GM23338 (cell line): ENCODE data around the gene GALNT7. TPM values are rescaled to one million over a fixed set of nuclear protein-coding genes. Genes with fewer than 3 reads are reported as not detected.

Experiments used
- ATAC-seq: fragments of 200-7000 bp; cut with Tn5 transposase; 3 replicates; pipeline ENCODE4 v1.9.1; 2020
- DNase-seq: peaks from one replicate; pipeline ENCODE4 v3.0.0-alpha.2; 2015; ENCODE audit warnings: low spot score
- H2AFZ ChIP-seq: fragments of 200-600 bp; sonication (generic); 2 replicates; pipeline ENCODE4 v1.8.0; 2016; ENCODE audit warnings: antibody characterized with exemption, mild to moderate bottlenecking, moderate library complexity
- H3F3A ChIP-seq: fragments of 200-600 bp; sonication (generic); replicated peaks from 2 replicates; pipeline ENCODE4 v1.8.0; 2017; ENCODE audit warnings: antibody characterized with exemption, mixed run types, low read depth
- H3K27ac ChIP-seq: fragments of 200-600 bp; sonication (generic); 2 replicates; pipeline ENCODE4 v1.6.1; 2016; ENCODE audit warnings: low read depth
- H3K27me3 ChIP-seq: fragments of 200-600 bp; sonication (generic); 2 replicates; pipeline ENCODE4 v1.8.0; 2016; ENCODE audit warnings: mild to moderate bottlenecking, mixed run types, moderate library complexity; ENCODE audit not compliant: insufficient read depth
- H3K36me3 ChIP-seq: fragments of 200-600 bp; sonication (generic); 2 replicates; pipeline ENCODE4 v1.8.0; 2016; ENCODE audit warnings: mild to moderate bottlenecking; ENCODE audit not compliant: insufficient read depth
- H3K4me1 ChIP-seq: fragments of 200-600 bp; sonication (generic); 2 replicates; pipeline ENCODE4 v1.8.0; 2016; ENCODE audit warnings: mild to moderate bottlenecking, moderate library complexity; ENCODE audit not compliant: insufficient read depth
- H3K4me2 ChIP-seq: fragments of 200-600 bp; sonication (generic); 2 replicates; pipeline ENCODE4 v1.7.1; 2017; ENCODE audit warnings: mixed run types
- H3K4me3 ChIP-seq: fragments of 200-600 bp; sonication (generic); 2 replicates; pipeline ENCODE4 v1.6.1; 2016; ENCODE audit warnings: mixed run types
- H3K79me2 ChIP-seq: fragments of 200-600 bp; sonication (generic); replicated peaks from 2 replicates; pipeline ENCODE4 v1.8.0; 2017; ENCODE audit warnings: mild to moderate bottlenecking; ENCODE audit not compliant: insufficient read depth
- H3K9me2 ChIP-seq: fragments of 200-600 bp; sonication (generic); 2 replicates; pipeline ENCODE4 v1.8.0; 2017; ENCODE audit not compliant: insufficient read depth
- H4K20me1 ChIP-seq: fragments of 200-600 bp; sonication (generic); replicated peaks from 2 replicates; pipeline ENCODE4 v1.8.0; 2017; ENCODE audit warnings: mild to moderate bottlenecking; ENCODE audit not compliant: insufficient read depth
- H3K27ac Mint-ChIP-seq: 2 replicates; pipeline ENCODE4 v1.8.0; 2020; ENCODE audit warnings: inconsistent platforms, mild to moderate bottlenecking, moderate library complexity, mixed read lengths
- H3K27me3 Mint-ChIP-seq: 3 replicates; pipeline ENCODE4 v1.8.0; 2022; ENCODE audit warnings: low read depth, mild to moderate bottlenecking, moderate library complexity, mixed read lengths, inconsistent platforms; ENCODE audit not compliant: insufficient read depth, poor library complexity
- H3K36me3 Mint-ChIP-seq: 3 replicates; pipeline ENCODE4 v1.8.0; 2021; ENCODE audit warnings: low read depth, mild to moderate bottlenecking, inconsistent platforms, moderate library complexity, mixed read lengths
- H3K4me1 Mint-ChIP-seq: 3 replicates; pipeline ENCODE4 v1.8.0; 2020; ENCODE audit warnings: mild to moderate bottlenecking, inconsistent platforms, mixed read lengths
- H3K4me3 Mint-ChIP-seq: 3 replicates; pipeline ENCODE4 v1.8.0; 2021; ENCODE audit warnings: moderate library complexity, mild to moderate bottlenecking, inconsistent platforms, mixed read lengths
- H3K9me3 Mint-ChIP-seq: 3 replicates; pipeline ENCODE4 v1.8.0; 2020; ENCODE audit warnings: moderate library complexity, mild to moderate bottlenecking, inconsistent platforms, mixed read lengths
- CREB1 ChIP-seq: fragments of 250-450 bp; sonication (Bioruptor Pico); IDR thresholded peaks from 2 replicates; pipeline ENCODE4 v1.5.0; 2020; ENCODE audit warnings: low read depth, mild to moderate bottlenecking, moderate library complexity
- EZH2 ChIP-seq: fragments of 200-600 bp; sonication (generic); IDR thresholded peaks from one replicate; pipeline ENCODE4 v1.8.0; 2017; ENCODE audit warnings: antibody characterized with exemption, mild to moderate bottlenecking, low read depth; ENCODE audit not compliant: unreplicated experiment
- EZH2phosphoT487 ChIP-seq: fragments of 200-600 bp; sonication (generic); IDR thresholded peaks from one replicate; pipeline ENCODE4 v1.8.1; 2018; ENCODE audit warnings: antibody characterized with exemption; ENCODE audit not compliant: unreplicated experiment
- JUNB ChIP-seq: IDR thresholded peaks from one replicate; pipeline ENCODE4 v1.6.1; 2016; ENCODE audit warnings: antibody characterized with exemption; ENCODE audit not compliant: unreplicated experiment
- NANOG ChIP-seq: IDR thresholded peaks from 2 replicates; pipeline ENCODE4 v1.6.1; 2016; ENCODE audit warnings: antibody characterized with exemption, borderline replicate concordance
- POLR2AphosphoS5 ChIP-seq: IDR thresholded peaks from 2 replicates; pipeline ENCODE4 v1.6.1; 2016; ENCODE audit warnings: antibody characterized with exemption, low read depth
- STAT1 ChIP-seq: IDR thresholded peaks from one replicate; pipeline ENCODE4 v1.6.1; 2016; ENCODE audit warnings: antibody characterized with exemption; ENCODE audit not compliant: unreplicated experiment
- ZNF114 ChIP-seq: fragments of 250-450 bp; sonication (Bioruptor Pico); IDR thresholded peaks from 2 replicates; pipeline ENCODE4 v1.5.0; 2020; ENCODE audit warnings: mild to moderate bottlenecking, moderate library complexity
- ZNF331 ChIP-seq: fragments of 250-450 bp; sonication (Bioruptor Pico); IDR thresholded peaks from 2 replicates; pipeline ENCODE4 v1.5.0; 2020; ENCODE audit warnings: low read depth, mild to moderate bottlenecking, moderate library complexity
- polyA plus RNA-seq: library from polyadenylated mRNA; unstranded; fragments of >200 nt; fragmentation: Nextera tagmentation; extraction: Ambion mirVana; gene quantifications from 2 replicates; pipeline ENCODE4 v1.2.1, GENCODE V29; 2016
- total RNA-seq: library from RNA; depleted of rRNA; stranded (reverse); fragments of >200 nt; shearing (Covaris generic); gene quantifications from 2 replicates; pipeline ENCODE4 v1.2.3, GENCODE V29; 2014
- TF ChIP-seq, protein P1 (sequence below): fragments of 250-450 bp; sonication (Bioruptor Pico); IDR thresholded peaks from 2 replicates; pipeline ENCODE4 v1.5.0; 2020; ENCODE audit warnings: mild to moderate bottlenecking, moderate library complexity
- TF ChIP-seq, protein P2 (sequence below): IDR thresholded peaks from 2 replicates; pipeline ENCODE4 v1.6.1; 2016; ENCODE audit warnings: antibody characterized with exemption
- TF ChIP-seq, protein P3 (sequence below), 2 experiments: fragments of 200-600 bp in 1 of 2; sonication (generic) in 1 of 2; conservative IDR thresholded peaks; 2 replicates each; pipeline versions ENCODE4 v1.5.1 to v1.6.1; 2016 to 2017; ENCODE audit warnings: antibody characterized with exemption in 2 of 2, low read depth in 2 of 2, mild to moderate bottlenecking in 2 of 2, moderate library complexity in 1 of 2
- TF ChIP-seq, protein P4 (sequence below): IDR thresholded peaks from one replicate; pipeline ENCODE4 v1.6.1; 2018; ENCODE audit warnings: antibody characterized with exemption; ENCODE audit not compliant: unreplicated experiment

Gene GALNT7
- total and polyA plus RNA-seq, 2 experiments from 2014 or later = 31.8 to 72.2 TPM

DNA sequence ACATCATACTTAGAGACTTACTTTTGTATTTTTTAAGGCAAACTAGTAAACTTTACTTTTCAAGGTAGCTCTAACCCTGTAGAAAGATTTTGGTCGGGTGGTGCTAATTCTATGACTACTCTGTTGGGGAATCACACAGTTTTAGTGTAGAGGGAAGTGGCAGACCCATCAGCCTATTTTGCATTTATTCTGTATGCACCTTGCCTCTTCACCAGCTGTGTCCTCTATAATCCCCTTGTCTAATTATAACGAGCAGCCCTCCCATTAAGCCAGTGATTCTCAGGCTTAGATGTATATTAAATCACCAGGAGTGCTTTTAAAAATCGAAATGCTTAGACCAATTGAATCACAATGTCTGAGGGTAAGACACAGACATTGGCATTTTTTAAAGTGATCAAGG, 78.1 kb downstream of the GALNT7 start:
- ATAC-seq (peak; percentile 20; the same call in 1 of the 3 replicates), DNase-seq (no peak)
- TF ChIP-seq, protein P1, sequence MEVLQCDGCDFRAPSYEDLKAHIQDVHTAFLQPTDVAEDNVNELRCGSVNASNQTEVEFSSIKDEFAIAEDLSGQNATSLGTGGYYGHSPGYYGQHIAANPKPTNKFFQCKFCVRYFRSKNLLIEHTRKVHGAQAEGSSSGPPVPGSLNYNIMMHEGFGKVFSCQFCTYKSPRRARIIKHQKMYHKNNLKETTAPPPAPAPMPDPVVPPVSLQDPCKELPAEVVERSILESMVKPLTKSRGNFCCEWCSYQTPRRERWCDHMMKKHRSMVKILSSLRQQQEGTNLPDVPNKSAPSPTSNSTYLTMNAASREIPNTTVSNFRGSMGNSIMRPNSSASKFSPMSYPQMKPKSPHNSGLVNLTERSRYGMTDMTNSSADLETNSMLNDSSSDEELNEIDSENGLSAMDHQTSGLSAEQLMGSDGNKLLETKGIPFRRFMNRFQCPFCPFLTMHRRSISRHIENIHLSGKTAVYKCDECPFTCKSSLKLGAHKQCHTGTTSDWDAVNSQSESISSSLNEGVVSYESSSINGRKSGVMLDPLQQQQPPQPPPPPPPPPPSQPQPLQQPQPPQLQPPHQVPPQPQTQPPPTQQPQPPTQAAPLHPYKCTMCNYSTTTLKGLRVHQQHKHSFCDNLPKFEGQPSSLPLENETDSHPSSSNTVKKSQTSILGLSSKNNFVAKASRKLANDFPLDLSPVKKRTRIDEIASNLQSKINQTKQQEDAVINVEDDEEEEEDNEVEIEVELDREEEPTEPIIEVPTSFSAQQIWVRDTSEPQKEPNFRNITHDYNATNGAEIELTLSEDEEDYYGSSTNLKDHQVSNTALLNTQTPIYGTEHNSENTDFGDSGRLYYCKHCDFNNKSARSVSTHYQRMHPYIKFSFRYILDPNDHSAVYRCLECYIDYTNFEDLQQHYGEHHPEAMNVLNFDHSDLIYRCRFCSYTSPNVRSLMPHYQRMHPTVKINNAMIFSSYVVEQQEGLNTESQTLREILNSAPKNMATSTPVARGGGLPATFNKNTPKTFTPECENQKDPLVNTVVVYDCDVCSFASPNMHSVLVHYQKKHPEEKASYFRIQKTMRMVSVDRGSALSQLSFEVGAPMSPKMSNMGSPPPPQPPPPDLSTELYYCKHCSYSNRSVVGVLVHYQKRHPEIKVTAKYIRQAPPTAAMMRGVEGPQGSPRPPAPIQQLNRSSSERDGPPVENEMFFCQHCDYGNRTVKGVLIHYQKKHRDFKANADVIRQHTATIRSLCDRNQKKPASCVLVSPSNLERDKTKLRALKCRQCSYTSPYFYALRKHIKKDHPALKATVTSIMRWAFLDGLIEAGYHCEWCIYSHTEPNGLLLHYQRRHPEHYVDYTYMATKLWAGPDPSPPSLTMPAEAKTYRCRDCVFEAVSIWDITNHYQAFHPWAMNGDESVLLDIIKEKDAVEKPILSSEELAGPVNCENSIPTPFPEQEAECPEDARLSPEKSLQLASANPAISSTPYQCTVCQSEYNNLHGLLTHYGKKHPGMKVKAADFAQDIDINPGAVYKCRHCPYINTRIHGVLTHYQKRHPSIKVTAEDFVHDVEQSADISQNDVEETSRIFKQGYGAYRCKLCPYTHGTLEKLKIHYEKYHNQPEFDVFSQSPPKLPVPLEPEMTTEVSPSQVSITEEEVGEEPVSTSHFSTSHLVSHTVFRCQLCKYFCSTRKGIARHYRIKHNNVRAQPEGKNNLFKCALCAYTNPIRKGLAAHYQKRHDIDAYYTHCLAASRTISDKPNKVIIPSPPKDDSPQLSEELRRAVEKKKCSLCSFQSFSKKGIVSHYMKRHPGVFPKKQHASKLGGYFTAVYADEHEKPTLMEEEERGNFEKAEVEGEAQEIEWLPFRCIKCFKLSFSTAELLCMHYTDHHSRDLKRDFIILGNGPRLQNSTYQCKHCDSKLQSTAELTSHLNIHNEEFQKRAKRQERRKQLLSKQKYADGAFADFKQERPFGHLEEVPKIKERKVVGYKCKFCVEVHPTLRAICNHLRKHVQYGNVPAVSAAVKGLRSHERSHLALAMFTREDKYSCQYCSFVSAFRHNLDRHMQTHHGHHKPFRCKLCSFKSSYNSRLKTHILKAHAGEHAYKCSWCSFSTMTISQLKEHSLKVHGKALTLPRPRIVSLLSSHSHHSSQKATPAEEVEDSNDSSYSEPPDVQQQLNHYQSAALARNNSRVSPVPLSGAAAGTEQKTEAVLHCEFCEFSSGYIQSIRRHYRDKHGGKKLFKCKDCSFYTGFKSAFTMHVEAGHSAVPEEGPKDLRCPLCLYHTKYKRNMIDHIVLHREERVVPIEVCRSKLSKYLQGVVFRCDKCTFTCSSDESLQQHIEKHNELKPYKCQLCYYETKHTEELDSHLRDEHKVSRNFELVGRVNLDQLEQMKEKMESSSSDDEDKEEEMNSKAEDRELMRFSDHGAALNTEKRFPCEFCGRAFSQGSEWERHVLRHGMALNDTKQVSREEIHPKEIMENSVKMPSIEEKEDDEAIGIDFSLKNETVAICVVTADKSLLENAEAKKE (CRISPR knock-in tag) = no peak
- no peak for TF ChIP-seq CREB1 (CRISPR knock-in tag)
- no peak for TF ChIP-seq EZH2
- TF ChIP-seq, protein P2, sequence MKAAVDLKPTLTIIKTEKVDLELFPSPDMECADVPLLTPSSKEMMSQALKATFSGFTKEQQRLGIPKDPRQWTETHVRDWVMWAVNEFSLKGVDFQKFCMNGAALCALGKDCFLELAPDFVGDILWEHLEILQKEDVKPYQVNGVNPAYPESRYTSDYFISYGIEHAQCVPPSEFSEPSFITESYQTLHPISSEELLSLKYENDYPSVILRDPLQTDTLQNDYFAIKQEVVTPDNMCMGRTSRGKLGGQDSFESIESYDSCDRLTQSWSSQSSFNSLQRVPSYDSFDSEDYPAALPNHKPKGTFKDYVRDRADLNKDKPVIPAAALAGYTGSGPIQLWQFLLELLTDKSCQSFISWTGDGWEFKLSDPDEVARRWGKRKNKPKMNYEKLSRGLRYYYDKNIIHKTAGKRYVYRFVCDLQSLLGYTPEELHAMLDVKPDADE = no peak
- TF ChIP-seq, protein P3, sequence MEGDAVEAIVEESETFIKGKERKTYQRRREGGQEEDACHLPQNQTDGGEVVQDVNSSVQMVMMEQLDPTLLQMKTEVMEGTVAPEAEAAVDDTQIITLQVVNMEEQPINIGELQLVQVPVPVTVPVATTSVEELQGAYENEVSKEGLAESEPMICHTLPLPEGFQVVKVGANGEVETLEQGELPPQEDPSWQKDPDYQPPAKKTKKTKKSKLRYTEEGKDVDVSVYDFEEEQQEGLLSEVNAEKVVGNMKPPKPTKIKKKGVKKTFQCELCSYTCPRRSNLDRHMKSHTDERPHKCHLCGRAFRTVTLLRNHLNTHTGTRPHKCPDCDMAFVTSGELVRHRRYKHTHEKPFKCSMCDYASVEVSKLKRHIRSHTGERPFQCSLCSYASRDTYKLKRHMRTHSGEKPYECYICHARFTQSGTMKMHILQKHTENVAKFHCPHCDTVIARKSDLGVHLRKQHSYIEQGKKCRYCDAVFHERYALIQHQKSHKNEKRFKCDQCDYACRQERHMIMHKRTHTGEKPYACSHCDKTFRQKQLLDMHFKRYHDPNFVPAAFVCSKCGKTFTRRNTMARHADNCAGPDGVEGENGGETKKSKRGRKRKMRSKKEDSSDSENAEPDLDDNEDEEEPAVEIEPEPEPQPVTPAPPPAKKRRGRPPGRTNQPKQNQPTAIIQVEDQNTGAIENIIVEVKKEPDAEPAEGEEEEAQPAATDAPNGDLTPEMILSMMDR (conservative IDR thresholded peaks at IDR 0.05; ENCODE audit: low read depth in 2 of 2) = no peak
- TF ChIP-seq, protein P4, sequence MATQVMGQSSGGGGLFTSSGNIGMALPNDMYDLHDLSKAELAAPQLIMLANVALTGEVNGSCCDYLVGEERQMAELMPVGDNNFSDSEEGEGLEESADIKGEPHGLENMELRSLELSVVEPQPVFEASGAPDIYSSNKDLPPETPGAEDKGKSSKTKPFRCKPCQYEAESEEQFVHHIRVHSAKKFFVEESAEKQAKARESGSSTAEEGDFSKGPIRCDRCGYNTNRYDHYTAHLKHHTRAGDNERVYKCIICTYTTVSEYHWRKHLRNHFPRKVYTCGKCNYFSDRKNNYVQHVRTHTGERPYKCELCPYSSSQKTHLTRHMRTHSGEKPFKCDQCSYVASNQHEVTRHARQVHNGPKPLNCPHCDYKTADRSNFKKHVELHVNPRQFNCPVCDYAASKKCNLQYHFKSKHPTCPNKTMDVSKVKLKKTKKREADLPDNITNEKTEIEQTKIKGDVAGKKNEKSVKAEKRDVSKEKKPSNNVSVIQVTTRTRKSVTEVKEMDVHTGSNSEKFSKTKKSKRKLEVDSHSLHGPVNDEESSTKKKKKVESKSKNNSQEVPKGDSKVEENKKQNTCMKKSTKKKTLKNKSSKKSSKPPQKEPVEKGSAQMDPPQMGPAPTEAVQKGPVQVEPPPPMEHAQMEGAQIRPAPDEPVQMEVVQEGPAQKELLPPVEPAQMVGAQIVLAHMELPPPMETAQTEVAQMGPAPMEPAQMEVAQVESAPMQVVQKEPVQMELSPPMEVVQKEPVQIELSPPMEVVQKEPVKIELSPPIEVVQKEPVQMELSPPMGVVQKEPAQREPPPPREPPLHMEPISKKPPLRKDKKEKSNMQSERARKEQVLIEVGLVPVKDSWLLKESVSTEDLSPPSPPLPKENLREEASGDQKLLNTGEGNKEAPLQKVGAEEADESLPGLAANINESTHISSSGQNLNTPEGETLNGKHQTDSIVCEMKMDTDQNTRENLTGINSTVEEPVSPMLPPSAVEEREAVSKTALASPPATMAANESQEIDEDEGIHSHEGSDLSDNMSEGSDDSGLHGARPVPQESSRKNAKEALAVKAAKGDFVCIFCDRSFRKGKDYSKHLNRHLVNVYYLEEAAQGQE = no peak
- no peak for TF ChIP-seq JUNB
- TF ChIP-seq EZH2phosphoT487 = no peak
- TF ChIP-seq NANOG = no peak
- no peak for TF ChIP-seq POLR2AphosphoS5
- no peak for TF ChIP-seq STAT1
- TF ChIP-seq ZNF331 (CRISPR knock-in tag) = no peak
- no peak for TF ChIP-seq ZNF114 (CRISPR knock-in tag)
- H3K36me3 Mint-ChIP-seq = peaks cover 14% of the 10 kb centered on the region
- peak overlapping the region; percentile 52 for H3K4me3 Mint-ChIP-seq
- peaks cover 78% of the 10 kb centered on the region for H3K4me1 Mint-ChIP-seq
- peak overlapping the region; percentile 67 for H3K4me2 ChIP-seq
- H3K27ac Mint-ChIP-seq = peak overlapping the region; percentile 26
- H2AFZ ChIP-seq = no peak overlapping the region
- no peaks in the 10 kb centered on the region; the same call in 1 of the 2 replicates for H3F3A ChIP-seq
- H3K4me1 ChIP-seq = peaks cover 73% of the 10 kb centered on the region
- H4K20me1 ChIP-seq = 0 out of 2 replicates have a peak, but pooled peaks cover 5% of the 10 kb centered on the region
- H3K36me3 ChIP-seq = no peaks in the 10 kb centered on the region
- peaks cover 84% of the 10 kb centered on the region for H3K79me2 ChIP-seq
- H3K9me3 Mint-ChIP-seq = no peaks in the 10 kb centered on the region
- no peaks in the 10 kb centered on the region for H3K9me2 ChIP-seq
- H3K27me3 ChIP-seq = no peaks in the 10 kb centered on the region
- H3K27ac ChIP-seq = peak overlapping the region; percentile 88
- peak overlapping the region; percentile 37 for H3K4me3 ChIP-seq
- H3K27me3 Mint-ChIP-seq = no peaks in the 10 kb centered on the region
